Astrocyte of the spinal cord (primary cell): ENCODE data around the gene KIAA0319L.

ENCODE experiments used
- DNase-seq: peaks from one replicate; pipeline ENCODE4 v3.0.0; 2011; ENCODE audit warnings: low read depth, low spot score
- H3K4me3 ChIP-seq: 2 replicates; pipeline ENCODE4 v1.5.1; 2011; ENCODE audit warnings: low read depth, mild to moderate bottlenecking, low read length, moderate library complexity
- CTCF ChIP-seq: IDR thresholded peaks from 2 replicates; pipeline ENCODE4 v1.5.1; 2012; ENCODE audit warnings: low read depth, mild to moderate bottlenecking, low read length, inconsistent platforms
- in situ Hi-C: cut with HindIII; loops from 2 replicates; pipeline ENCODE4 v1.10.0; 2017; ENCODE audit warnings: low sequenced_read_pairs

KIAA0319L gene

DNA sequence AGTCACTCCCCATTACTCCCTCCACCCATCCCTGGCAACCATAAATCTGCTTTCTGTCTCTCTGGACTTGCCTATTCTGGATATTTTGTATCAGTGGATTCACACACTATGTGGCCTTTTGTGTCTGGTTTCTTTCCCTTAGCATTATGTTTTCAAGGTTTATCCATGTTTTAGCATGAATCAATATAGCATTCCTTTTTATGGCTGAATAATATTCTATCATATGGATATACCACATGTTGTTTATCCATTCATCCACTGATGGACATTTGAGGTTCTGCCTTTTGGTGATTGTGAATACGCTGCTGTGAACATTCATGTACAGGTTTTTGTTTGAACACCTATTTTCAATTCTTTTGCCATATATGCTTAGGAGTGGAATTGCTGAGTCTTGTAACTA, 148.3 kb downstream of the KIAA0319L start:
- H3K4me3 ChIP-seq: no peak overlapping the region
- no peak for TF ChIP-seq CTCF
- no peak for DNase-seq
- in situ Hi-C loops: no loop called here

DNA sequence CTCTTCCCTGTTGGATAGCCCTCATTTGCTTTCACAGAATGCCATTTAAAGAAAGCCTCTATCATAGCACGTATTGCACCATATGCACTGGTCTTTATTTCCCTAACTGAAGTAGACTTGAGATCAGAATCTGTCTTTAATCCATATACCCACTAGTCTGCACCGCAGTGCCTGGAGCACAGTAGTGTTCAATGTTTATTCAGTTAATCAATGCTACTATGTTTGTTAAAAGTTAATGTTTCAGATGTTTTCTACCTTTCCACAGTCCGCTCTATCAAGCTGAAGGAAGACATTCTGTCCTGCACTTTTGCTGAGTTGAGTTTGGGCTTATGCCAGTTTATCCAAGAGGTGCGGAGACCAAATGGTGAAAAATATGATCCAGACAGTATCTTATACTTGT, 149.5 kb downstream of the KIAA0319L start:
- in situ Hi-C loops: no loop called here
- DNase-seq: no peak
- TF ChIP-seq CTCF: no peak
- no peak overlapping the region for H3K4me3 ChIP-seq

GRCh38 chr1:35406103-35406502, 151.1 kb downstream of the KIAA0319L start:
- in situ Hi-C loops: no loop called here
- H3K4me3 ChIP-seq: no peak overlapping the region
- peak; percentile 15 for DNase-seq
- TF ChIP-seq CTCF: no peak

DNA sequence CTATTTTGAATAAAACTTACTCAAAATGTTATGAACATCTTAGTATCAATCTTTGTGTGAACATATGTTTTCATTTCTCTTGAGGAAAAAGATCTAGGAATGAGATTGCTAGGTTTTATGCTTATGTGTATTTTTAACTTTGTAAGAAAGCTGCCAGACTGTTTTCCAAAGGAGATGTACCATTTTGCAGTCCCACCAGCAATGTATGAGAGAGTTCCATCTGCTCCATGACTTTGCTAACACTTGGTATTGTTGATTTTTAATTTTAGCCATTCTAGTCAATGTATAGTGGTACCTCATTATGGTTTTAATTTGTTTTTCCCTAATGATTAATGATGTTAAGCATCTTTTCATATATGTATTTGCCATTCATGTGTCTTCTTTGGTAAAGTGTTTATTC, 156.2 kb downstream of the KIAA0319L start:
- no peak for DNase-seq
- in situ Hi-C loops: no loop called here
- TF ChIP-seq CTCF: no peak
- no peak overlapping the region for H3K4me3 ChIP-seq

- H3K4me3 ChIP-seq: no peak overlapping the region
- DNase-seq: no peak
- no peak for TF ChIP-seq CTCF
- in situ Hi-C loops: no loop called here
Measured at GRCh38 chr1:35398739-35399138, 158.5 kb downstream of the KIAA0319L start.

GRCh38 chr1:35394386-35394785, 162.8 kb downstream of the KIAA0319L start:
- no peak overlapping the region for H3K4me3 ChIP-seq
- in situ Hi-C loops: no loop called here
- DNase-seq: no peak
- no peak for TF ChIP-seq CTCF
